GM18526 (cell line): ENCODE results near the gene PPEF2.

ENCODE experiments used
- POLR2A ChIP-seq: IDR thresholded peaks from 3 replicates; pipeline ENCODE4 v1.6.1; 2011; ENCODE audit not compliant: insufficient read length; ENCODE audit errors: extremely low read depth

PPEF2 gene

DNA sequence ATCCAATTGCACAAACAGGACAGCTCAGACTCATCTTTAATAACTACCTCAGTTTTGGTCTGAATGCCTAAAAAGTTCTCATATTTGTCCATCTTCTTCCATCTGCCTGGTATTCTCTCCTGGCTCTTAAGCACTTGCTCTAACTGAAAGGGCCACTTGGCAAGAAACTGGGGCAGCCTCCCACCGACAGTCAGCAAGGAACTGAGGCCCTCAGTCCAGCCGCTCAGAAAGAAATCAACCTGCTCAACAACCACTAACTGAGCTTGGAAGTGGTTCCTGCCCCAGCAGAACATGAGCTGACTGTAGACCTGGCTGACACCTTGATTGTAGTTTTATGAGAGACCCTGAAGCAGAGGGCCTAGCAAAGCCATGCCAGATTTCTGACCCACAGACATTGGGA lies 84.4 kb downstream of the PPEF2 start:
- no peak for TF ChIP-seq POLR2A
